ENCODE measurements around the gene HABP4. TPM values are rescaled to one million over a fixed set of nuclear protein-coding genes. Genes with fewer than 3 reads are reported as not detected.

HABP4 gene
- total RNA-seq, 1 donor from 2014 or later = 6.6 TPM

DNA sequence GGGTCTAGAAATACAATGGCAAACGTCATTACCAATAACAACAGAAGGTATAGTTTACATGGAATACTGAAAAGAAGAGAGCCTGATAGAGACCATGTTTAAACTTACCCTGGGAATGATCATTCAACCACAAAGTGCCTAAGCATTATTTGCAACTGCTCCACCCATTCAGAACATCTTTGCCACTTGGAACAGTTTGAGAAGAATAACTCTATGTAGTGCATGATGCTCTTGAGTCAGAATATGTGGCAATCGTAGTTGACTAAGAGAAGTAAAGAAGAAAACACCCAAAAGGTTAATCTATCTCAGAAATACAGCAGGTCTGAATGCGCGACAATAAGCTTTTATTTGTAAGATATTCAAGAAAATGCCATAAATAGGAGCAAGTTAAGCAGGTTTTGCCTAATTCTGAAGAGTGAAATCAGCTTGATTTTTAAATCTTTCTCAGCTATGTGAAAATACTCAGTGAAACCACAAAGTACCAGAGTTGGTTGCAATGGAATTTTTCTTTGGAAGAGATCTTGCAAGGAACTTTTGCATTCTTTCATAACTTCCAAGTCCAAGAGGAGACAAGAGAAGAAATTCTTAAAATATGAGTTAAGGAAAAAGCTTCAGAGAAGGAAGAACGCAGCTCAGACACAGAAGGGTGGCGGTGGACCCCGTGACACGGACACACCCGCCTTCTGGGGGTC lies 64.3 kb downstream of the HABP4 start:
- DNase-seq (ENCODE audit: low read depth) (peak; percentile 45), FAIRE-seq (no peak)
- TF ChIP-seq, protein P1, sequence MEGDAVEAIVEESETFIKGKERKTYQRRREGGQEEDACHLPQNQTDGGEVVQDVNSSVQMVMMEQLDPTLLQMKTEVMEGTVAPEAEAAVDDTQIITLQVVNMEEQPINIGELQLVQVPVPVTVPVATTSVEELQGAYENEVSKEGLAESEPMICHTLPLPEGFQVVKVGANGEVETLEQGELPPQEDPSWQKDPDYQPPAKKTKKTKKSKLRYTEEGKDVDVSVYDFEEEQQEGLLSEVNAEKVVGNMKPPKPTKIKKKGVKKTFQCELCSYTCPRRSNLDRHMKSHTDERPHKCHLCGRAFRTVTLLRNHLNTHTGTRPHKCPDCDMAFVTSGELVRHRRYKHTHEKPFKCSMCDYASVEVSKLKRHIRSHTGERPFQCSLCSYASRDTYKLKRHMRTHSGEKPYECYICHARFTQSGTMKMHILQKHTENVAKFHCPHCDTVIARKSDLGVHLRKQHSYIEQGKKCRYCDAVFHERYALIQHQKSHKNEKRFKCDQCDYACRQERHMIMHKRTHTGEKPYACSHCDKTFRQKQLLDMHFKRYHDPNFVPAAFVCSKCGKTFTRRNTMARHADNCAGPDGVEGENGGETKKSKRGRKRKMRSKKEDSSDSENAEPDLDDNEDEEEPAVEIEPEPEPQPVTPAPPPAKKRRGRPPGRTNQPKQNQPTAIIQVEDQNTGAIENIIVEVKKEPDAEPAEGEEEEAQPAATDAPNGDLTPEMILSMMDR (IDR thresholded peaks at IDR 0.05; ENCODE audit: insufficient read depth, low read length, severe bottlenecking) = no peak
- Histone ChIP-seq H3K27me3 (ENCODE audit: control insufficient read depth, insufficient read depth, low read length) (no peaks in the 10 kb centered on the region), H3K4me3 (ENCODE audit: low read depth, low read length) (no peak overlapping the region), H3K36me3 (ENCODE audit: control insufficient read depth, insufficient read depth, low read length) (no peaks in the 10 kb centered on the region)

DNA sequence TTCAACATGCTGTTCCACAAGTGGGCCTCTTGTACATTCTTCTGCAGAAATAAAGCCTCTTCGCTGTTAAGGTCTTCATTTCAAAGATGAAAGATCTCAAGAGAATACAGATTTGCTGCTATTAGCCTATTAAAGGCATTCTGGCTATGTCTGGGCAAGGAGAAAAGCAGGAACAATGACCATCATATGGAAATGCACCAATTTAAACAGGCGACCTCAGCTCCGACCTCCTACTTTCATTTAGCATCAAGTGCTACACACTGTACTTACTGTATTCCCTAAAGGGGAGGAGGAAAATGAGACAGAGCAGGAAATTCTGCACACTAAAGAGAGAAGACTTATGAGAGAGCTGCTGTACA lies 64.8 kb downstream of the HABP4 start:
- DNase-seq (ENCODE audit: low read depth) (no peak), FAIRE-seq (no peak)
- no peak overlapping the region for H3K4me3 ChIP-seq (ENCODE audit: low read depth, low read length)
- H3K27me3 ChIP-seq (ENCODE audit: control insufficient read depth, insufficient read depth, low read length) = no peaks in the 10 kb centered on the region
- TF ChIP-seq, protein P1 (IDR thresholded peaks at IDR 0.05; ENCODE audit: insufficient read depth, low read length, severe bottlenecking) = no peak
- H3K36me3 ChIP-seq (ENCODE audit: control insufficient read depth, insufficient read depth, low read length) = no peaks in the 10 kb centered on the region

DNA sequence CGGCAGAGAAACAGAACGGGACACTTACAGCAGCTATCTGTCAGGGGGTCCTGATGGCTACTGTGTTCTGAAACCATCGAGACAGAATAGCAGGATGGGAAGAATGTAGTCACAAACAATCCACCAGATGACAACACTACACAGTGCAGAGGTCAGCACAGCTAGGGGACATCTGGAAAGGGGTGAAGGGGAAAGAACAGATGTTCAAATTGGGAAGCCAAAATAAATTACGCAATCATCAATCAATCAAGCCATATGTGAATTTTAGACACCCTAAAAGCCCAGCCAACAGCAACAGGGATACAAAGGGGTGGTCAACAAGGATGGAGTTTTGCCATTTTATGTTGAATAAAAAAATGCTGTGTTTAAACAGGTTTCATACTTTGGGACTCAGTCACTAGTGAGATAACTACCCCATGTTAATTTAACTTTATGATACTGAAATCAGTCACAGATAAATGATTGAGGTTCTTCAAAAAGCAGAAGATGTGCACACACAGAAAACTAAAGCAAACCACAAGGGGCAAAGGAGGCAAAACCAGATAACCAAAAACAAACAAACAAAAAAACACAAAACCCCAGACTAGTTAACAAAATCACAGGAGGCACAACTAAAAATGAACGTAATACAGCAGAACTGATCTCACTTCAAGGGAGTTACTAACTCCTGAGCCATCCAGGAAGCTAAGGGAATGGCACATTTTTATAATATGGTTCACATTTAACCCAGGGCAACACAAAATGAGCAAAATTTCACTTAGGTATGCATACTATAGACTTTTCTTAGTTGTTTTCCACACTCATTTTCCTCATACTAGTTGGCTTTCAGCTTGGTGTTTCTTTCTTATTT lies 65.9 kb downstream of the HABP4 start:
- FAIRE-seq (no peak), DNase-seq (ENCODE audit: low read depth) (no peak)
- TF ChIP-seq, protein P1 (IDR thresholded peaks at IDR 0.05; ENCODE audit: insufficient read depth, low read length, severe bottlenecking) = no peak
- no peaks in the 10 kb centered on the region for H3K27me3 ChIP-seq (ENCODE audit: control insufficient read depth, insufficient read depth, low read length)
- H3K4me3 ChIP-seq (ENCODE audit: low read depth, low read length) = no peak overlapping the region
- no peaks in the 10 kb centered on the region for H3K36me3 ChIP-seq (ENCODE audit: control insufficient read depth, insufficient read depth, low read length)

DNA sequence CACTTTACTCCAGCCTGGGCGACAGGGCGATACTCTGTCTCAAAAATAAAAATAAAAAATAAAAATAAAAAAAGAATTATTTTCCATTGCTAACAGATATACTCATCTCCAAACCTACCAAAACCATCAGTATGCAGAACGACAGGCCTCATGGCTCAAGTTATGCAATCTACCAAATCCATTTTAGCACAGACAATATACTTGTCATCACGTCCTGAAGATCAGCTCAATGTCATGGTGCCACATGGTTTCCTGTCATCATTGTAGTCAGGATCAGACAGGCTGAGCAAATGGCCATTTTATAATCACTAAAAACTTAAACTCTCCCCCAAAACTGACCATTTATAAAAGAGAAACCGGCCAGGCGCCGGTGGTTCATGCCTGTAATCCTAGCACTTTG lies 69.1 kb downstream of the HABP4 start:
- Histone ChIP-seq H3K27me3 (ENCODE audit: control insufficient read depth, insufficient read depth, low read length) (no peaks in the 10 kb centered on the region), H3K36me3 (ENCODE audit: control insufficient read depth, insufficient read depth, low read length) (no peaks in the 10 kb centered on the region), H3K4me3 (ENCODE audit: low read depth, low read length) (no peak overlapping the region)
- TF ChIP-seq, protein P1 (IDR thresholded peaks at IDR 0.05; ENCODE audit: insufficient read depth, low read length, severe bottlenecking) = no peak
- no peak for FAIRE-seq
- no peak for DNase-seq (ENCODE audit: low read depth)

DNA sequence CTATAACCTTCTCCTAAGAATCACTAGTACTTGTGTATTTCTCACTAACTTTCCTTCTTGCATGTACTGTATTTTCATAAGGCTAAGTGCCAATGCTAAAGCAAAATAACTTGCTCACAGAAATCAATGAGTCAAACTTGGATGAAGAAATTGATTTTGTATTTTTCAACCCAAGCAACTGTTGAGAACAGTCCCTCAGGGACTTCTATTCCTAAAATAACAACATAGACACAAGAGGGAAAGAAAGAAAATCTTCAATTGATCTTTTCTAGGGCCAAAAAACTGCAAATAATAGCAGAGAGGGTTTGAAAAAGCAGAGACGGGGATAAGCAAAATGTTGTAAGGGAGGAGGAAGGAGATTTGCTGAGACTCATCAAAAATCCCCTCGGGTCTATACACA lies 69.8 kb downstream of the HABP4 start:
- H3K36me3 ChIP-seq (ENCODE audit: control insufficient read depth, insufficient read depth, low read length) = no peaks in the 10 kb centered on the region
- FAIRE-seq (no peak), DNase-seq (ENCODE audit: low read depth) (no peak)
- no peaks in the 10 kb centered on the region for H3K27me3 ChIP-seq (ENCODE audit: control insufficient read depth, insufficient read depth, low read length)
- TF ChIP-seq, protein P1 (IDR thresholded peaks at IDR 0.05; ENCODE audit: insufficient read depth, low read length, severe bottlenecking) = no peak
- H3K4me3 ChIP-seq (ENCODE audit: low read depth, low read length) = no peak overlapping the region

Measured in bronchial epithelial cell (primary cell).